ENCODE measurements around the gene NIPBL.

DNA sequence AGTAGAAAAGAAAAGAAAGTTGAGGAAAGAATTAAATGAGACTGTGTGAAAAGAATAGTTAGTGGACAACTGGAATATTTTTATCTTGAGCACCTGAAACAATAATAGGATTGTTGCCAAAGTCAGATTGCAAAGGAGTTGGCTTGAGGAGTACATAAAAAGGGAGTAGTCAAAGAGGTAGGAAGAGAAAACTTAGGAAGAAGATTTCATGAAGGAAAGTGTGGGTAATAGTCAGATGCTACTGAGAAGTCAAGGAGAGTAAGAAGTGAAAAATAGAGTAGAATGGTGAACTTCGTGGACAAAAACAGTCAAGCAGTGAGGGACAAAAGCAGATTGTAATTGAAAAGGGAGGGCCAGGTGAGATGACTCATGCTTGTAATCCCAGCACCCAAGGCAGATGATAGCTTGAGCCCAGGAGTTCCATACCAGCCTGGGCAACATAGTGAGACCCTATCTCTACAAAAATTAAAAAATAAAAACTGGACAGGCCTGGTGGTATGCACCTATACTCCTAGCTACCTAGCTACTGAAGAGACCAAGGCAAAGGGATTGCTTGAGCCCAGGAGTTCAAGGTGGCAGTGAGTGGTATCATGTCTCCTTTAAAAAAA is 178.9 kb downstream of the NIPBL start:
- TF ChIP-seq CTCF (IDR thresholded peaks at IDR 0.05) (no peak), MXD4 (CRISPR knock-in tag; IDR thresholded peaks at IDR 0.05; ENCODE audit: borderline replicate concordance) (no peak), USF2 (CRISPR knock-in tag; IDR thresholded peaks at IDR 0.05) (no peak), ZNF425 (CRISPR knock-in tag; conservative IDR thresholded peaks at IDR 0.05) (no peak), HMGA2 (CRISPR knock-in tag; IDR thresholded peaks at IDR 0.05) (no peak), ZNF121 (CRISPR knock-in tag; IDR thresholded peaks at IDR 0.05) (0 out of 2 replicates have a peak, but pooled peaks have one; percentile 11), NFE2L1 (CRISPR knock-in tag; IDR thresholded peaks at IDR 0.05) (no peak), TEAD4 (CRISPR knock-in tag; IDR thresholded peaks at IDR 0.05) (no peak), JUN (CRISPR knock-in tag; IDR thresholded peaks at IDR 0.05) (no peak), ZNF232 (CRISPR knock-in tag; IDR thresholded peaks at IDR 0.05) (no peak)
- TF ChIP-seq, protein P1, sequence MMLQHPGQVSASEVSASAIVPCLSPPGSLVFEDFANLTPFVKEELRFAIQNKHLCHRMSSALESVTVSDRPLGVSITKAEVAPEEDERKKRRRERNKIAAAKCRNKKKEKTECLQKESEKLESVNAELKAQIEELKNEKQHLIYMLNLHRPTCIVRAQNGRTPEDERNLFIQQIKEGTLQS (CRISPR knock-in tag; conservative IDR thresholded peaks at IDR 0.05) = no peak
- TF ChIP-seq, protein P2, sequence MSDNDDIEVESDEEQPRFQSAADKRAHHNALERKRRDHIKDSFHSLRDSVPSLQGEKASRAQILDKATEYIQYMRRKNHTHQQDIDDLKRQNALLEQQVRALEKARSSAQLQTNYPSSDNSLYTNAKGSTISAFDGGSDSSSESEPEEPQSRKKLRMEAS (CRISPR knock-in tag; IDR thresholded peaks at IDR 0.05) = no peak
- TF ChIP-seq, protein P3, sequence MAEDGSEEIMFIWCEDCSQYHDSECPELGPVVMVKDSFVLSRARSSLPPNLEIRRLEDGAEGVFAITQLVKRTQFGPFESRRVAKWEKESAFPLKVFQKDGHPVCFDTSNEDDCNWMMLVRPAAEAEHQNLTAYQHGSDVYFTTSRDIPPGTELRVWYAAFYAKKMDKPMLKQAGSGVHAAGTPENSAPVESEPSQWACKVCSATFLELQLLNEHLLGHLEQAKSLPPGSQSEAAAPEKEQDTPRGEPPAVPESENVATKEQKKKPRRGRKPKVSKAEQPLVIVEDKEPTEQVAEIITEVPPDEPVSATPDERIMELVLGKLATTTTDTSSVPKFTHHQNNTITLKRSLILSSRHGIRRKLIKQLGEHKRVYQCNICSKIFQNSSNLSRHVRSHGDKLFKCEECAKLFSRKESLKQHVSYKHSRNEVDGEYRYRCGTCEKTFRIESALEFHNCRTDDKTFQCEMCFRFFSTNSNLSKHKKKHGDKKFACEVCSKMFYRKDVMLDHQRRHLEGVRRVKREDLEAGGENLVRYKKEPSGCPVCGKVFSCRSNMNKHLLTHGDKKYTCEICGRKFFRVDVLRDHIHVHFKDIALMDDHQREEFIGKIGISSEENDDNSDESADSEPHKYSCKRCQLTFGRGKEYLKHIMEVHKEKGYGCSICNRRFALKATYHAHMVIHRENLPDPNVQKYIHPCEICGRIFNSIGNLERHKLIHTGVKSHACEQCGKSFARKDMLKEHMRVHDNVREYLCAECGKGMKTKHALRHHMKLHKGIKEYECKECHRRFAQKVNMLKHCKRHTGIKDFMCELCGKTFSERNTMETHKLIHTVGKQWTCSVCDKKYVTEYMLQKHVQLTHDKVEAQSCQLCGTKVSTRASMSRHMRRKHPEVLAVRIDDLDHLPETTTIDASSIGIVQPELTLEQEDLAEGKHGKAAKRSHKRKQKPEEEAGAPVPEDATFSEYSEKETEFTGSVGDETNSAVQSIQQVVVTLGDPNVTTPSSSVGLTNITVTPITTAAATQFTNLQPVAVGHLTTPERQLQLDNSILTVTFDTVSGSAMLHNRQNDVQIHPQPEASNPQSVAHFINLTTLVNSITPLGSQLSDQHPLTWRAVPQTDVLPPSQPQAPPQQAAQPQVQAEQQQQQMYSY (CRISPR knock-in tag; IDR thresholded peaks at IDR 0.05) = no peak

Data from WTC11 (cell line).